ENCODE data around the gene P2RX5.

The P2RX5 gene

DNA sequence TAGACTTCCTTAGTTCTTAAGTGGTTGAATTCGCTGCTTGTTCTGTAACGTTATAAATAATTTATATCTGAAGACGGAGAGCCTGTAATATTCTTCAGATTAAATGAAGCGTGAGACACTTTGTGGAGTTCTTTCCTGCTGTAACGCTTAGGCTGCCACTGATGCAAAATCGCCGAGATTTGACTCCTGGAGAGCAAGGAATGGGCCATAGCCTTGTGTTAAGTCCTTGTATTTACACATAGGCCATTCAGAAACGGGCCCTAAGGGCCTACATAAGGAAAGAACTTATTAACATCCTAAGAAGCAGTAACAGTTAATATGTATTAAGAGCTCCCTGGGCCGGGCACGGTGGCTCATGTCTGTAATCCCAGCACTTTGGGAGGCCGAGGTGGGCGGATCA lies 26.4 kb downstream of the P2RX5 start:
- Histone ChIP-seq H3K27me3 (no peaks in the 10 kb centered on the region), H3K4me1 (ENCODE audit: control insufficient read depth in 1 of 2, insufficient read depth in 1 of 2, low read depth in 1 of 2, low read length in 1 of 2) (peaks cover 15 to 21% of the 10 kb centered on the region in 2 experiments), H3K9me3 (no peaks in the 10 kb centered on the region), H3K27ac (peak overlapping the region; percentile 77), H3K4me3 (ENCODE audit: low read depth in 1 of 2, low read length in 1 of 2) (peak overlapping the region; percentile 74 to 94), H3K36me3 (peaks cover 2% of the 10 kb centered on the region)
- TF ChIP-seq, protein P1, sequence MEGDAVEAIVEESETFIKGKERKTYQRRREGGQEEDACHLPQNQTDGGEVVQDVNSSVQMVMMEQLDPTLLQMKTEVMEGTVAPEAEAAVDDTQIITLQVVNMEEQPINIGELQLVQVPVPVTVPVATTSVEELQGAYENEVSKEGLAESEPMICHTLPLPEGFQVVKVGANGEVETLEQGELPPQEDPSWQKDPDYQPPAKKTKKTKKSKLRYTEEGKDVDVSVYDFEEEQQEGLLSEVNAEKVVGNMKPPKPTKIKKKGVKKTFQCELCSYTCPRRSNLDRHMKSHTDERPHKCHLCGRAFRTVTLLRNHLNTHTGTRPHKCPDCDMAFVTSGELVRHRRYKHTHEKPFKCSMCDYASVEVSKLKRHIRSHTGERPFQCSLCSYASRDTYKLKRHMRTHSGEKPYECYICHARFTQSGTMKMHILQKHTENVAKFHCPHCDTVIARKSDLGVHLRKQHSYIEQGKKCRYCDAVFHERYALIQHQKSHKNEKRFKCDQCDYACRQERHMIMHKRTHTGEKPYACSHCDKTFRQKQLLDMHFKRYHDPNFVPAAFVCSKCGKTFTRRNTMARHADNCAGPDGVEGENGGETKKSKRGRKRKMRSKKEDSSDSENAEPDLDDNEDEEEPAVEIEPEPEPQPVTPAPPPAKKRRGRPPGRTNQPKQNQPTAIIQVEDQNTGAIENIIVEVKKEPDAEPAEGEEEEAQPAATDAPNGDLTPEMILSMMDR (IDR thresholded peaks at IDR 0.05) = no peak

DNA sequence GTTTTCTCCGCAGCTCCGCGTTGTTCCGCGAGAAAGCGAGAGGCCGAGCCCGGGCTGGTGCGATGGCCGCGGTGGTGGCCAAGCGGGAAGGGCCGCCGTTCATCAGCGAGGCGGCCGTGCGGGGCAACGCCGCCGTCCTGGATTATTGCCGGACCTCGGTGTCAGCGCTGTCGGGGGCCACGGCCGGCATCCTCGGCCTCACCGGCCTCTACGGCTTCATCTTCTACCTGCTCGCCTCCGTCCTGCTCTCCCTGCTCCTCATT lies 26.9 kb downstream of the P2RX5 start:
- peak overlapping the region; percentile 74 to 94 for H3K4me3 ChIP-seq (ENCODE audit: low read depth in 1 of 2, low read length in 1 of 2)
- H3K27me3 ChIP-seq = no peaks in the 10 kb centered on the region
- H3K9me3 ChIP-seq = no peaks in the 10 kb centered on the region
- peaks cover 15 to 21% of the 10 kb centered on the region in 2 experiments for H3K4me1 ChIP-seq (ENCODE audit: control insufficient read depth in 1 of 2, insufficient read depth in 1 of 2, low read depth in 1 of 2, low read length in 1 of 2)
- H3K27ac ChIP-seq = peak overlapping the region; percentile 77
- H3K36me3 ChIP-seq = peaks cover 6% of the 10 kb centered on the region
- TF ChIP-seq, protein P1 (IDR thresholded peaks at IDR 0.05) = no peak

GRCh38 chr17:3668279-3669084 lies 27.5 kb downstream of the P2RX5 start, which contains the start of the genes EMC6 and TAX1BP3:
Gene EMC6, plus strand, starts transcription at chr17:3668812. Its CDS starts 335 bp downstream, at chr17:3669147.
Gene TAX1BP3, minus strand, starts transcription at chr17:3668578. Its CDS starts 52 bp downstream, at chr17:3668526.
- Histone ChIP-seq H3K27me3 (no peaks in the 10 kb centered on the region), H3K4me1 (ENCODE audit: control insufficient read depth in 1 of 2, insufficient read depth in 1 of 2, low read depth in 1 of 2, low read length in 1 of 2) (peaks cover 15 to 21% of the 10 kb centered on the region in 2 experiments), H3K27ac (peak within 1 kb of the TSS; percentile 77)

DNA sequence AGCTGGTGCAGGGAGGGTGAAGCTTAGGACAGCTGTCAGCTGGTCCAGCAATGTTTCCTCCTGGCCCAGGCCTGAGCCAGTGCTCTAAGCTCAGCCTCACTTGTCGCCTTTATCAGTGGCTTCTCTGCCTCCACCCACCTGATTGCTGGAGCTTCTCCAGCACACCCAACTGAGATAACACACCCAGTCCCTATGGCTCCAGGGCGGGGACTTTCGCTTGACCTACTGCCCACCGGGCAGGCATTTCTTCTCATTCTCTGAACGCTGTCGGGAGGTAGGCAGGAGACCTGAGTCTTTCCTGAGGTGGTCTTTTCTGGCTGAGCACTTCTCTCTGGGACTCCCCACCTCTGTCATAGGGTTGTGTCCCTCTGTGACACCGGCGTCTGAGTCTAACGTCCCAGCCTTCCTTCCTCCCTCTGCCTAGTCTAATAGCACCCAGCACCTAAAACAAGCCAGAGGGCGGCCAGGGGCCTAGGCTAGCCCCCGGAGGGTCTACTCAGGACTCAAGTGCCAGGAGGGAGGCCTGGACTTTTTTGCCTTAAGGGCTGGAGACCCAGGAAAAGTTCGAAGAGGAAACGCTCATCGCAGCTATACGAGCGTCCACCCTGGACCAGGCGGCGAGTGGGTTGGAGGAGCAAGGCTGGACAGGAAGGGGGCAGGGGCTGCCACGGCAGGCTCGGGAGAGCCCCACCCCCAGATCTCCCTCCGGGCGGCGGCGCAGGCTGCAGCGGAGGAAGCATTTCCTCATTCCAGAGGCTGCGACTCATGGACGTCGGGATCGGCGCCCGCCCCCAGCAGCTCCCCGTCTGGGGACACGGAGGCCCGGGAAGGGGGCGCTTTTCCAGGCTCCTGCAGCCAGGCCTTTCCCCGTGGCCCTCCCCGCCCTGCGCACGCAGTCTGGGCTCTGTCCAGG lies 28.3 kb downstream of the P2RX5 start:
- TF ChIP-seq, protein P1 (IDR thresholded peaks at IDR 0.05) = no peak
- peak overlapping the region; percentile 77 for H3K27ac ChIP-seq
- peaks cover 6% of the 10 kb centered on the region for H3K36me3 ChIP-seq

More at GRCh38 chr17:3668279-3669084, 27.5 kb downstream of the P2RX5 start, which contains the start of the genes EMC6 and TAX1BP3:
- H3K36me3 ChIP-seq = peaks cover 6% of the 10 kb centered on the region
- TF ChIP-seq, protein P1 (IDR thresholded peaks at IDR 0.05) = peak; percentile 24
- H3K9me3 ChIP-seq = no peaks in the 10 kb centered on the region
- peak within 1 kb of the TSS; percentile 74 to 94 for H3K4me3 ChIP-seq (ENCODE audit: low read depth in 1 of 2, low read length in 1 of 2)

GRCh38 chr17:3666516-3666915 lies 29.4 kb downstream of the P2RX5 start:
- peaks cover 15 to 21% of the 10 kb centered on the region in 2 experiments for H3K4me1 ChIP-seq (ENCODE audit: control insufficient read depth in 1 of 2, insufficient read depth in 1 of 2, low read depth in 1 of 2, low read length in 1 of 2)
- H3K9me3 ChIP-seq = no peaks in the 10 kb centered on the region
- no peak overlapping the region for H3K27ac ChIP-seq
- TF ChIP-seq, protein P1 (IDR thresholded peaks at IDR 0.05) = no peak
- no peaks in the 10 kb centered on the region for H3K27me3 ChIP-seq
- no peak overlapping the region for H3K4me3 ChIP-seq (ENCODE audit: low read depth in 1 of 2, low read length in 1 of 2)
- H3K36me3 ChIP-seq = peaks cover 8% of the 10 kb centered on the region

More for the DNA sequence above, 28.3 kb downstream of the P2RX5 start:
- H3K27me3 ChIP-seq = no peaks in the 10 kb centered on the region
- no peaks in the 10 kb centered on the region for H3K9me3 ChIP-seq
- peaks cover 15 to 21% of the 10 kb centered on the region in 2 experiments for H3K4me1 ChIP-seq (ENCODE audit: control insufficient read depth in 1 of 2, insufficient read depth in 1 of 2, low read depth in 1 of 2, low read length in 1 of 2)
- H3K4me3 ChIP-seq (ENCODE audit: low read depth in 1 of 2, low read length in 1 of 2) = peak overlapping the region; percentile 74 to 94

Data from neutrophil (primary cell).